ENCODE measurements around the gene SLC25A45. TPM values are rescaled to one million over a fixed set of nuclear protein-coding genes. Genes with fewer than 3 reads are reported as not detected.

SLC25A45 gene
- total RNA-seq, 2 donors from 2014 or later, result 52.4 to 67.2 TPM

- intact Hi-C loops (cut with DNase I), result no loop called here
- Histone ChIP-seq H3K36me3 (replicated peaks in 1 of 2; ENCODE audit: insufficient read depth in 1 of 2, low read depth in 2 of 2) (peaks cover 0 to 20% of the 10 kb centered on the region in 2 donors), H3K27ac (peak overlapping the region in 3 of 4 donors; percentile 26 to 74 (median 53)), H3K27me3 (no peaks in the 10 kb centered on the region), H3K9me3 (no peaks in the 10 kb centered on the region), H3K4me3 (no peak overlapping the region), H3K4me1 (peaks cover 19% of the 10 kb centered on the region)
- 21 to 24% methylated on average over 16 of the region's 16 CpGs for WGBS, 2 donors
- ATAC-seq, result peak; percentile 0
- TF ChIP-seq CTCF (IDR thresholded peaks at IDR 0.05) (no peak), POLR2A (IDR thresholded peaks at IDR 0.05) (no peak)
- no peak for DNase-seq
Observed at GRCh38 chr11:65353900-65354264, 28.6 kb downstream of the SLC25A45 start.

- no peak for TF ChIP-seq POLR2A (IDR thresholded peaks at IDR 0.05)
- TF ChIP-seq CTCF (IDR thresholded peaks at IDR 0.05), result no peak
- WGBS, 2 donors, result 73 to 87% methylated on average over 7 of the region's 7 CpGs
Observed at GRCh38 chr11:65353376-65353775, 29.1 kb downstream of the SLC25A45 start.

DNA sequence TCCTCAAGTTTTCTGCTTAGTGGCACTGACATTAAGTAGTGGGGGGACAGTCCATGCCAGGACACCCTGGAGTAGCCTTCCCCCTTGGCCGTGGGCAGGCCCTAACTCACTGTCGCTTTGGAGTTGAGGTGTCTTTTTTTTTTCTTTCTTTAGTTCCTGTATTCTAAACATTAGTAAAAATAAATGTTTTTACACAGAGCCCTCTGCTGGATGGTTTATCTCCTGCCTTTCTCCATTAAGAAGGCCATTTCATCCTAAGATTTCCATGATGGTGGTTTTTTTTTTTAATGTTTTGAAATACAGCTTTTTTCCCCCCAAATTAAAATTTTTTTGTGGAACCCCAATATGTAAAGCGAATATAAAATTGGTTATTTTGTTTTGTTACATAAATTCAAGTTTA lies 29.7 kb downstream of the SLC25A45 start:
- Histone ChIP-seq H3K9me3 (no peaks in the 10 kb centered on the region), H3K27me3 (no peaks in the 10 kb centered on the region), H3K27ac (no peak overlapping the region), H3K4me1 (peaks cover 19% of the 10 kb centered on the region), H3K4me3 (no peak overlapping the region), H3K36me3 (replicated peaks in 1 of 2; ENCODE audit: insufficient read depth in 1 of 2, low read depth in 2 of 2) (peaks cover 5 to 27% of the 10 kb centered on the region in 2 donors)
- intact Hi-C loops (cut with DNase I), result no loop called here
- ATAC-seq, result no peak
- DNase-seq, result no peak
- WGBS, 2 donors, result 70 to 92% methylated on average over 3 of the region's 3 CpGs
- TF ChIP-seq POLR2A (IDR thresholded peaks at IDR 0.05) (no peak), CTCF (IDR thresholded peaks at IDR 0.05) (peak in 1 of 7 experiments; percentile 20)

More at GRCh38 chr11:65353376-65353775, 29.1 kb downstream of the SLC25A45 start:
- DNase-seq (no peak), ATAC-seq (no peak)
- H3K9me3 ChIP-seq, result no peaks in the 10 kb centered on the region
- peaks cover 19% of the 10 kb centered on the region for H3K4me1 ChIP-seq
- intact Hi-C loops (cut with DNase I), result no loop called here
- H3K36me3 ChIP-seq (replicated peaks in 1 of 2; ENCODE audit: insufficient read depth in 1 of 2, low read depth in 2 of 2), result peaks cover 0 to 24% of the 10 kb centered on the region in 2 donors
- H3K4me3 ChIP-seq, result no peak overlapping the region
- no peak overlapping the region for H3K27ac ChIP-seq
- no peaks in the 10 kb centered on the region for H3K27me3 ChIP-seq

GRCh38 chr11:65351511-65351910 lies 30.9 kb downstream of the SLC25A45 start:
- WGBS, 2 donors, result 79 to 93% methylated on average over 2 of the region's 2 CpGs
- Histone ChIP-seq H3K36me3 (replicated peaks in 1 of 2; ENCODE audit: insufficient read depth in 1 of 2, low read depth in 2 of 2) (peaks cover 10 to 35% of the 10 kb centered on the region in 2 donors), H3K9me3 (no peaks in the 10 kb centered on the region), H3K27me3 (no peaks in the 10 kb centered on the region), H3K27ac (no peak overlapping the region), H3K4me1 (peaks cover 19% of the 10 kb centered on the region), H3K4me3 (no peak overlapping the region)
- DNase-seq (no peak), ATAC-seq (no peak)
- intact Hi-C loops (cut with DNase I), result no loop called here
- TF ChIP-seq CTCF (IDR thresholded peaks at IDR 0.05) (no peak), POLR2A (IDR thresholded peaks at IDR 0.05) (no peak)

GRCh38 chr11:65341856-65342255 lies 40.6 kb downstream of the SLC25A45 start:
- Histone ChIP-seq H3K27ac (no peak overlapping the region), H3K27me3 (no peaks in the 10 kb centered on the region), H3K4me1 (no peaks in the 10 kb centered on the region), H3K9me3 (no peaks in the 10 kb centered on the region), H3K36me3 (replicated peaks in 1 of 2; ENCODE audit: insufficient read depth in 1 of 2, low read depth in 2 of 2) (peaks cover 20 to 47% of the 10 kb centered on the region in 2 donors), H3K4me3 (no peak overlapping the region)
- DNase-seq (no peak), ATAC-seq (no peak)
- TF ChIP-seq CTCF (IDR thresholded peaks at IDR 0.05), result no peak
- no peak for TF ChIP-seq POLR2A (IDR thresholded peaks at IDR 0.05)
- intact Hi-C loops (cut with DNase I), result no loop called here
- WGBS, 2 donors, result 94 to 96% methylated on average over 3 of the region's 3 CpGs
